MCF 10A (cell line): ENCODE results near the gene NKX1-2. TPM values are rescaled to one million over a fixed set of nuclear protein-coding genes. Genes with fewer than 3 reads are reported as not detected.

Experiments used
- BruUV-seq: library from RNA; stranded (reverse); fragments of 400-500 nt; replicated peaks from 2 replicates; lab custom pipeline; 2021; lab: Mats Ljungman, UMichigan
- CTCF ChIA-PET: fragments of 300-600 bp; sonication (Branson Sonifier 250); formaldehyde crosslinking; extraction: SDS; loops from one replicate; lab custom pipeline; 2021; ENCODE audit warnings: antibody characterized with exemption, inconsistent platforms; lab: Yijun Ruan, JAX
- POLR2A ChIA-PET: fragments of 300-600, 350-650 bp; sonication (Branson Sonifier 250); formaldehyde crosslinking; extraction: SDS; loops from one replicate; lab custom pipeline; 2020; ENCODE audit warnings: antibody characterized with exemption, inconsistent platforms; lab: Yijun Ruan, JAX
- DNase-seq: peaks from one replicate; pipeline ENCODE4 v3.0.0-alpha.2; 2018; ENCODE audit not compliant: unreplicated experiment
- H3K27ac Mint-ChIP-seq: one replicate; pipeline ENCODE4 v1.8.0; 2022; ENCODE audit warnings: mild to moderate bottlenecking, low read depth, mixed read lengths; ENCODE audit not compliant: unreplicated experiment
- H3K27me3 Mint-ChIP-seq: one replicate; pipeline ENCODE4 v1.8.0; 2022; ENCODE audit warnings: mixed read lengths; ENCODE audit not compliant: insufficient read depth, unreplicated experiment
- H3K36me3 Mint-ChIP-seq: one replicate; pipeline ENCODE4 v1.8.0; 2022; ENCODE audit warnings: mild to moderate bottlenecking, moderate library complexity, mixed read lengths; ENCODE audit not compliant: insufficient read depth, unreplicated experiment
- H3K4me1 Mint-ChIP-seq: one replicate; pipeline ENCODE4 v1.8.0; 2022; ENCODE audit warnings: mixed read lengths; ENCODE audit not compliant: insufficient read depth, unreplicated experiment
- H3K4me3 Mint-ChIP-seq: one replicate; pipeline ENCODE4 v1.8.0; 2022; ENCODE audit warnings: mild to moderate bottlenecking, moderate library complexity, mixed read lengths; ENCODE audit not compliant: unreplicated experiment
- H3K9me3 Mint-ChIP-seq: one replicate; pipeline ENCODE4 v1.8.0; 2022; ENCODE audit warnings: mixed read lengths; ENCODE audit not compliant: unreplicated experiment
- intact Hi-C: fragments of 100-400 bp; cut with micrococcal nuclease; formaldehyde crosslinking; loops from 2 replicates; pipeline ENCODE4 v1.14.1; 2022
- total RNA-seq: library from RNA; stranded (reverse); gene quantifications from 2 replicates; pipeline ENCODE4 v1.2.3, GENCODE V29; 2022
- TF ChIP-seq, protein P1 (sequence below): fragments of 200-600 bp; IDR thresholded peaks from one replicate; pipeline ENCODE4 v1.8.0; 2022; ENCODE audit warnings: antibody characterized with exemption, mild to moderate bottlenecking; ENCODE audit not compliant: unreplicated experiment

NKX1-2 gene
- total RNA-seq, 1 experiment from 2014 or later = 0.35 TPM

GRCh38 chr10:124468624-124469023 lies 18.8 kb upstream of the NKX1-2 start:
- Mint-ChIP-seq H3K27me3 (no peaks in the 10 kb centered on the region), H3K4me1 (peaks cover 7% of the 10 kb centered on the region), H3K4me3 (no peak overlapping the region), H3K27ac (no peak overlapping the region), H3K9me3 (no peaks in the 10 kb centered on the region), H3K36me3 (peaks cover 6% of the 10 kb centered on the region)
- intact Hi-C loops = no loop called here
- POLR2A ChIA-PET = no interaction called here
- no peak for DNase-seq
- no TSS peak for BruUV-seq
- TF ChIP-seq, protein P1, sequence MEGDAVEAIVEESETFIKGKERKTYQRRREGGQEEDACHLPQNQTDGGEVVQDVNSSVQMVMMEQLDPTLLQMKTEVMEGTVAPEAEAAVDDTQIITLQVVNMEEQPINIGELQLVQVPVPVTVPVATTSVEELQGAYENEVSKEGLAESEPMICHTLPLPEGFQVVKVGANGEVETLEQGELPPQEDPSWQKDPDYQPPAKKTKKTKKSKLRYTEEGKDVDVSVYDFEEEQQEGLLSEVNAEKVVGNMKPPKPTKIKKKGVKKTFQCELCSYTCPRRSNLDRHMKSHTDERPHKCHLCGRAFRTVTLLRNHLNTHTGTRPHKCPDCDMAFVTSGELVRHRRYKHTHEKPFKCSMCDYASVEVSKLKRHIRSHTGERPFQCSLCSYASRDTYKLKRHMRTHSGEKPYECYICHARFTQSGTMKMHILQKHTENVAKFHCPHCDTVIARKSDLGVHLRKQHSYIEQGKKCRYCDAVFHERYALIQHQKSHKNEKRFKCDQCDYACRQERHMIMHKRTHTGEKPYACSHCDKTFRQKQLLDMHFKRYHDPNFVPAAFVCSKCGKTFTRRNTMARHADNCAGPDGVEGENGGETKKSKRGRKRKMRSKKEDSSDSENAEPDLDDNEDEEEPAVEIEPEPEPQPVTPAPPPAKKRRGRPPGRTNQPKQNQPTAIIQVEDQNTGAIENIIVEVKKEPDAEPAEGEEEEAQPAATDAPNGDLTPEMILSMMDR = no peak
- CTCF ChIA-PET = interaction anchor here (0.6 to 0.7 kb wide), 3 partner anchors 473 to 879 kb away, joined by 3 to 4 read pairs (median 3); no protein-coding TSS in a partner anchor

DNA sequence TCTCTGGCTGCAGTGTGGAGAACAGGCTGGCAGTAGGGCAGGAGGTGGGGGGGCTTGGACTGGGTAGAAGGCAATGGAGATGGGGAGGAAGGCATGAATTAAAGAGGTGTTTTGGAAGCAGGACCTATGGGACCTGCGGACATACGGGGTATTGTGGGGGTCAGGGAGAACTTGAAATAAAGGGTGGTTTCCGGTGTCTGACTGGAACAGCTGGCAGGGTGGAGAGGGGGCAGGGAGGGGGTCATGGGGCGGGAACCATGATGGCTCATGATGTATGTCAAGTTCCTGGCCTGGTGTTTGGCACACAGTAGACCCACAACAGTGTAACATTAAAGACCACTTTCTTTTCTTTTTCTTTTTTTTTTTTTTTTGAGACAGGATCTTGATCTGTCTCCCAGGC lies 17.3 kb upstream of the NKX1-2 start:
- no TSS peak for BruUV-seq
- TF ChIP-seq, protein P1 = no peak

GRCh38 chr10:124465777-124466488 lies 16.1 kb upstream of the NKX1-2 start:
- no peak overlapping the region for H3K4me3 Mint-ChIP-seq
- no TSS peak for BruUV-seq

More for the DNA sequence above, 17.3 kb upstream of the NKX1-2 start:
- H3K4me3 Mint-ChIP-seq = no peak overlapping the region
- intact Hi-C loops = no loop called here
- H3K4me1 Mint-ChIP-seq = peaks cover 7% of the 10 kb centered on the region
- peaks cover 6% of the 10 kb centered on the region for H3K36me3 Mint-ChIP-seq
- no peaks in the 10 kb centered on the region for H3K9me3 Mint-ChIP-seq
- DNase-seq = no peak
- H3K27me3 Mint-ChIP-seq = no peaks in the 10 kb centered on the region
- ChIA-PET CTCF (no interaction called here), POLR2A (no interaction called here)
- no peak overlapping the region for H3K27ac Mint-ChIP-seq

More at GRCh38 chr10:124465777-124466488, 16.1 kb upstream of the NKX1-2 start:
- ChIA-PET CTCF (interaction anchor here (0.6 kb wide), 1 partner anchor 358 kb away, joined by 3 read pairs; no protein-coding TSS in a partner anchor), POLR2A (no interaction called here)
- Mint-ChIP-seq H3K27me3 (no peaks in the 10 kb centered on the region), H3K27ac (no peak overlapping the region), H3K36me3 (peaks cover 3% of the 10 kb centered on the region), H3K4me1 (peaks cover 13% of the 10 kb centered on the region), H3K9me3 (no peaks in the 10 kb centered on the region)
- intact Hi-C loops = no loop called here
- TF ChIP-seq, protein P1 = no peak
- DNase-seq = no peak
